Cortex of kidney (tissue), 1 donor: Measurements from ENCODE around the gene MAN1A1.

ENCODE experiments used
- DNase-seq: peaks from one replicate; lab custom pipeline; 2025; lab: John Stamatoyannopoulos, UW

The MAN1A1 gene

GRCh38 chr6:119234457-119234856 lies 115.1 kb downstream of the MAN1A1 start:
- DNase-seq: no peak

GRCh38 chr6:119233312-119233984 lies 116.1 kb downstream of the MAN1A1 start:
- DNase-seq: no peak

- no peak for DNase-seq
Measured at GRCh38 chr6:119231394-119231793, 118.2 kb downstream of the MAN1A1 start.

GRCh38 chr6:119230160-119230559 lies 119.4 kb downstream of the MAN1A1 start:
- no peak for DNase-seq

- no peak for DNase-seq
Measured at GRCh38 chr6:119227377-119227776, 122.2 kb downstream of the MAN1A1 start.

GRCh38 chr6:119226089-119226488 lies 123.5 kb downstream of the MAN1A1 start:
- no peak for DNase-seq

GRCh38 chr6:119224095-119224701 lies 125.4 kb downstream of the MAN1A1 start:
- DNase-seq: no peak

- DNase-seq: no peak
Measured at GRCh38 chr6:119220452-119220851, 129.1 kb downstream of the MAN1A1 start.

GRCh38 chr6:119218548-119218947 lies 131.0 kb downstream of the MAN1A1 start:
- no peak for DNase-seq

GRCh38 chr6:119215885-119216590 lies 133.5 kb downstream of the MAN1A1 start:
- no peak for DNase-seq

GRCh38 chr6:119215309-119215708 lies 134.3 kb downstream of the MAN1A1 start:
- DNase-seq: no peak

- DNase-seq: no peak
Measured at GRCh38 chr6:119210596-119210995, 139.0 kb downstream of the MAN1A1 start.

GRCh38 chr6:119209452-119210205 lies 139.9 kb downstream of the MAN1A1 start:
- DNase-seq: no peak

- no peak for DNase-seq
Measured at GRCh38 chr6:119207971-119208725, 141.4 kb downstream of the MAN1A1 start.

GRCh38 chr6:119207327-119207726 lies 142.2 kb downstream of the MAN1A1 start:
- DNase-seq: no peak

GRCh38 chr6:119205911-119206618 lies 143.5 kb downstream of the MAN1A1 start:
- DNase-seq: no peak

- DNase-seq: no peak
Measured at GRCh38 chr6:119204719-119205118, 144.8 kb downstream of the MAN1A1 start.

GRCh38 chr6:119201480-119201879 lies 148.1 kb downstream of the MAN1A1 start:
- DNase-seq: no peak

GRCh38 chr6:119200512-119201175 lies 148.9 kb downstream of the MAN1A1 start:
- DNase-seq: no peak

- no peak for DNase-seq
Measured at GRCh38 chr6:119197271-119197670, 152.3 kb downstream of the MAN1A1 start.

GRCh38 chr6:119196715-119197114 lies 152.8 kb downstream of the MAN1A1 start:
- DNase-seq: no peak
